GM21717 (cell line): ENCODE data around the gene STX1B.
"Not testable (repeated sequence)": the region's sequence is repeated elsewhere in the genome, so short reads cannot be mapped to it uniquely, and the experiment has no call there.

Source experiments
- ATAC-seq: cut with Tn5 transposase; IDR thresholded peaks from one replicate; pipeline ENCODE4 v1.9.1; 2021; ENCODE audit warnings: mild to moderate bottlenecking, moderate library complexity; ENCODE audit not compliant: unreplicated experiment

STX1B gene

GRCh38 chr16:31016018-31016417 is 5.6 kb upstream of the STX1B start:
- ATAC-seq, result no peak

- not testable (repeated sequence) for ATAC-seq
Measured at GRCh38 chr16:31013292-31013691, 2.9 kb upstream of the STX1B start.

GRCh38 chr16:31011815-31012214 is 1.4 kb upstream of the STX1B start:
- ATAC-seq, result not testable (repeated sequence)

- ATAC-seq, result no peak
Measured at GRCh38 chr16:31009894-31010584, 399 bp downstream of the STX1B start.

GRCh38 chr16:31009120-31009519 is 1.3 kb downstream of the STX1B start:
- ATAC-seq, result no peak

- ATAC-seq, result no peak
Measured at GRCh38 chr16:31008551-31008950, 1.9 kb downstream of the STX1B start.

- ATAC-seq, result no peak
Measured at GRCh38 chr16:31008149-31008548, 2.3 kb downstream of the STX1B start.

GRCh38 chr16:31007684-31008083 is 2.8 kb downstream of the STX1B start:
- no peak for ATAC-seq

- ATAC-seq, result no peak
Measured at GRCh38 chr16:31006589-31006988, 3.8 kb downstream of the STX1B start.

- ATAC-seq, result no peak
Measured at GRCh38 chr16:31006086-31006385, 4.4 kb downstream of the STX1B start.

- ATAC-seq, result no peak
Measured at GRCh38 chr16:31005350-31006085, 4.9 kb downstream of the STX1B start.

GRCh38 chr16:31004658-31005057 is 5.8 kb downstream of the STX1B start:
- ATAC-seq, result no peak

- no peak for ATAC-seq
Measured at GRCh38 chr16:31003744-31004143, 6.7 kb downstream of the STX1B start.

- ATAC-seq, result no peak
Measured at GRCh38 chr16:31002862-31003341, 7.5 kb downstream of the STX1B start.

GRCh38 chr16:31002250-31002700 is 8.2 kb downstream of the STX1B start:
- ATAC-seq, result no peak

- no peak for ATAC-seq
Measured at GRCh38 chr16:31001507-31002249, 8.8 kb downstream of the STX1B start.

- no peak for ATAC-seq
Measured at GRCh38 chr16:31000671-31001382, 9.6 kb downstream of the STX1B start.

- no peak for ATAC-seq
Measured at GRCh38 chr16:30998852-30999761, 11.3 kb downstream of the STX1B start.

GRCh38 chr16:30997725-30998711 is 12.4 kb downstream of the STX1B start:
- no peak for ATAC-seq
